ENCODE measurements around the gene KIF6.
A peak's percentile ranks its signal among the peaks of the same experiment; 100 is the strongest.
"Not testable (repeated sequence)": the region's sequence is repeated elsewhere in the genome, so short reads cannot be mapped to it uniquely, and the experiment has no call there.

The KIF6 gene

GRCh38 chr6:39494998-39495397 is 230.2 kb downstream of the KIF6 start:
- DNase-seq, result no peak

- DNase-seq, result no peak
Observed at GRCh38 chr6:39493777-39494176, 231.4 kb downstream of the KIF6 start.

DNA sequence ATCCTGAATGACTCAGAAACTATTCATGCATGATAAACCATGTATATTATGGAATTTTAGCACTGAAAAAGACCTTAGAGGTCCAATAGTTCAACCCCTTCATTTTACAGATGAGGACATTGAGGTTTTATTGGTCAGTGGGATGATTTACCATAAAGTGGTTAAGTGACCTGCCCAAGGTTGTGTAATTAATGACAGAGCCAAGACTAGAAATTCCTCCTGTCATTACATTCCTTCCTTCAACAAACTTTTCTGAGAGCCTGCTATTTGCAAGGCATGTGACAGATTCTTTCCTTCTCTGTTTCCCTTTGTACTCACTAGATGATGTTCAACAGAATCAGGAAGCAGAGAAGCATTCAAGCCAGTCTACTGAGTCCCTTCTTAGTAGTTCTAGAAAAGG is 232.0 kb downstream of the KIF6 start:
- no peak for DNase-seq

- no peak for DNase-seq
Observed at GRCh38 chr6:39490108-39490507, 235.1 kb downstream of the KIF6 start.

DNA sequence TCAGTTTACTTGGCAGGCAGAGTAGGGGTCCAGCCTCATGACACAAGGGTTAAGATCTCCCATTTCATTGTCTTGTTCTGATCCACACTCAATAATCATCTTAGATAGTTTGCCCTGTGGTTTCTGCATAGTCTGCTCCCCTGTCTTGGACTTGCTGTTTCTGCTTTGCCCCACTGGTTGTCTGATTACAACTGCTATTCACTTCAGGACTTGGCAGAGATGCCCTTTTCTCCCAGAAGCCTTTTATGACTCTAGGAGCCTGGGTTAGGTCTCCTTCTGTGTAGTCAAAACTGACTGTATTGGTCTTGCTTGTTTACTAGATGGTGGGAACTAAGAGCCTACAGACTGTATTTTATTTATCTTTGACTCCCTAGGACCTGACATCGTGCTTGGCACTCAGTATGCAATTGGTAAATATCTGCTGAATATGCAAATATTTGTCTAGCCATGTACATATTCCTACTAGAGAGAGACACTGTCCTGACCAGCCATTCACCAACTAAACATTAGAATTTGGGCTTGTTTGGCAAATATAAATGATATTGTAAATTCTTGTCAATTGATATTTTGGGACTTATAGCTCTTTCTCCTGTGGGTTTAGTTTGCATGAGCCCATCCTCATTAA is 236.8 kb downstream of the KIF6 start:
- no peak for DNase-seq

DNA sequence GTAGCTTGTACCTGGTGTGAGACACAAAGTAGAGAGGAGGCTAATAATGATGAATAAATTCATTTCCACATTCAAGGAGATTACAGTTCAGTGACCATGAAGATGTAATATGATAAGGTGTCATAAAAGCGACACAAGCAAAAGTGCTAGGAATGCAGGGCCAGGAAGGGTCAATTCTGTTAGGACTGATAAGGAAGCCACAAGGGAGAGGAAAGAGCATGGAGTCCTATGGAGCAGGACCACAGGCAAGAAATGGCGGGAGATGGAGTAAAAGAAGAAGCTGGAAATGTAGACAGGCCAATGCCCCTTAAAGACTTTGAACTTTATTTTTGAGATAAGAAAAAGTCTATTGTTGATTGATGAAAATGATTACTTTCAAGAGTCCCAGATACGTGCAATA is 240.9 kb downstream of the KIF6 start:
- DNase-seq, result no peak

- not testable (repeated sequence) for DNase-seq
Observed at GRCh38 chr6:39479819-39480218, 245.4 kb downstream of the KIF6 start.

- DNase-seq, result no peak
Observed at GRCh38 chr6:39476670-39477069, 248.5 kb downstream of the KIF6 start.

GRCh38 chr6:39476151-39476550 is 249.1 kb downstream of the KIF6 start:
- no peak for DNase-seq

GRCh38 chr6:39471954-39472659 is 253.1 kb downstream of the KIF6 start:
- DNase-seq, result no peak

DNA sequence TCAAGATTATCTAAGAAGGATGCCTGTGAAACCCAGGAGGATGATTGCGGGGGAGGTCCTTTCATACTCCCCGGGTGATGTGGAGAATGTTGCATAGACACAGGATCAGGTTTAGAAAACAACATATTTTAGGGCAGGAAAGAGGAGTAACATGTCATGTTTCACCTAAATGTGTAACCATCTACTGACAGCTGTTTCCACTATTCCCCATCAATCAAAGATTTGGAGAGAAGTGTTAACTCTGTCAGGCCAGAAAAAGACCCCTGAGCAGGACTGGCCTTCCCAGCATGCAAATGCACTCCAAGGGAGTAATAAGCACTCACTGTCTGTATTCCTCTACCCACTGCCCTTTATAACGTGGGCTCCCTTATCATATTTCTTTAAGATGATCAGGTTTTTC is 254.7 kb downstream of the KIF6 start:
- DNase-seq, result no peak

DNA sequence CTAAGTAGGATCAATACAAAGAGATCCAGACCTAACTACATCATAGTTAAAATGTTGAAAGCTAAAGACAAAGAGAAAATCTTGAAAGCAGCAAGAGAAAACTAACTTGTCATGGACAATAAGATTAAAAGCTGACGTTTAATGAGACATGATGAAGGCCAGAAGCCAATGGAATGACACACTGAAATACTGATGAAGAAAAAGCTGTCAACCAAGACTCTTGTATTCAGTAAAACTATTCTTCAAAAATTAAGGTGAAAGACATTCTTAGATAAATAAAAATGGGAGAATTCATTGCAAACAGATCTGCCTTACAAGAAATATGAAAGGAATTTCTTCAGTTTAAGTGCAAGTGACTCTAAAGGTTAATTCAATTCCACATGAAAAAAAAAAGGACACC is 256.8 kb downstream of the KIF6 start:
- no peak for DNase-seq

GRCh38 chr6:39466631-39467030 is 258.6 kb downstream of the KIF6 start:
- DNase-seq, result no peak

DNA sequence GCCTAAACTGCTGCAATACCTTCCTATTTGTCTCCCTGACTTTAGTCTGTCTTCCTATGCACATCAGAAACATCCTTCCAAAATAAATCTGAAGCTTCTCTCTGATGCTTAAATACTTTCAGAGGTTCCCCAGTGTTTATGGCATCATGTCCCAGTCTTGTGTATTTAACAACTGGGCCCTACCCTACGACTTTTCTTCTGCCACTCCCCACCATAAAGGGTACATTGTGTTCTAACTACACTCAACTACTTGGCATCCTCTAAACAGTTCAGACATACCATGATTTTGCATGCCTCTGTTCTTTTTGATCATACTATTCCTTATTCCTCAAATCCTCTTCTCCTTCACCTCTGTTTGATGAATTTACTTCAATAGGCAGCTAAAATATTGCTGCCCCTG is 259.7 kb downstream of the KIF6 start:
- DNase-seq, result no peak

GRCh38 chr6:39464067-39464466 is 261.1 kb downstream of the KIF6 start:
- no peak for DNase-seq

GRCh38 chr6:39453956-39454524 is 271.2 kb downstream of the KIF6 start:
- no peak for DNase-seq

GRCh38 chr6:39453241-39453640 is 272.0 kb downstream of the KIF6 start:
- DNase-seq, result no peak

GRCh38 chr6:39452306-39453145 is 272.7 kb downstream of the KIF6 start:
- DNase-seq, result no peak

- peak in 1 of 2 donors; percentile 15 for DNase-seq
Observed at GRCh38 chr6:39451831-39452230, 273.4 kb downstream of the KIF6 start.

GRCh38 chr6:39449022-39449421 is 276.2 kb downstream of the KIF6 start:
- DNase-seq, result no peak

- no peak for DNase-seq
Observed at GRCh38 chr6:39446909-39447308, 278.3 kb downstream of the KIF6 start.

- no peak for DNase-seq
Observed at GRCh38 chr6:39445667-39446066, 279.5 kb downstream of the KIF6 start.

- no peak for DNase-seq
Observed at GRCh38 chr6:39444479-39445019, 280.7 kb downstream of the KIF6 start.

All from stimulated activated CD4-positive, alpha-beta T cell treated with anti-CD3 and anti-CD28 coated beads, Interleukin-2, amount 100 ng/mL, for 24 hours (primary cell).